Parathyroid adenoma (tissue), 2 donors: ENCODE results near the gene SLC7A1.

Source experiments
- H2AFZ ChIP-seq: fragments of 300-600 bp; sonication (generic); one replicate; pipeline ENCODE4 v1.7.0; 2017; ENCODE audit warnings: antibody characterized with exemption, mild to moderate bottlenecking
- H3K27ac ChIP-seq: fragments of 300-600 bp; sonication (generic); one replicate; pipeline ENCODE4 v1.7.0; 2017
- H3K27me3 ChIP-seq: fragments of 300-600 bp; sonication (generic); one replicate; pipeline ENCODE4 v1.7.0; 2017; ENCODE audit warnings: low read length; ENCODE audit not compliant: control insufficient read depth, insufficient read depth
- H3K36me3 ChIP-seq: fragments of 300-600 bp; sonication (generic); one replicate; pipeline ENCODE4 v1.7.0; 2017; ENCODE audit warnings: low read length; ENCODE audit not compliant: control insufficient read depth, insufficient read depth
- H3K4me1 ChIP-seq: fragments of 300-600 bp; sonication (generic); one replicate; pipeline ENCODE4 v1.7.0; 2017; ENCODE audit warnings: control low read depth
- H3K4me2 ChIP-seq: fragments of 300-600 bp; sonication (generic); one replicate; pipeline ENCODE4 v1.7.0; 2017; ENCODE audit warnings: low read length
- H3K4me3 ChIP-seq: fragments of 300-600 bp; sonication (generic); one replicate; pipeline ENCODE4 v1.7.0; 2017; ENCODE audit warnings: low read depth, low read length
- H3K79me2 ChIP-seq: fragments of 300-600 bp; sonication (generic); one replicate; pipeline ENCODE4 v1.7.0; 2017; ENCODE audit warnings: control low read depth
- H3K9ac ChIP-seq: fragments of 300-600 bp; sonication (generic); one replicate; pipeline ENCODE4 v1.7.0; 2017; ENCODE audit warnings: mild to moderate bottlenecking
- H3K9me3 ChIP-seq: fragments of 300-600 bp; sonication (generic); one replicate; pipeline ENCODE4 v1.7.0; 2017; ENCODE audit warnings: low read length; ENCODE audit not compliant: control insufficient read depth
- TF ChIP-seq, protein P1 (sequence below): fragments of 300-600 bp; sonication (generic); IDR thresholded peaks from one replicate; pipeline ENCODE4 v1.7.0; 2017; ENCODE audit warnings: antibody characterized with exemption, mild to moderate bottlenecking
- donor health status: primary hyperparathyroidism.

Gene SLC7A1

DNA sequence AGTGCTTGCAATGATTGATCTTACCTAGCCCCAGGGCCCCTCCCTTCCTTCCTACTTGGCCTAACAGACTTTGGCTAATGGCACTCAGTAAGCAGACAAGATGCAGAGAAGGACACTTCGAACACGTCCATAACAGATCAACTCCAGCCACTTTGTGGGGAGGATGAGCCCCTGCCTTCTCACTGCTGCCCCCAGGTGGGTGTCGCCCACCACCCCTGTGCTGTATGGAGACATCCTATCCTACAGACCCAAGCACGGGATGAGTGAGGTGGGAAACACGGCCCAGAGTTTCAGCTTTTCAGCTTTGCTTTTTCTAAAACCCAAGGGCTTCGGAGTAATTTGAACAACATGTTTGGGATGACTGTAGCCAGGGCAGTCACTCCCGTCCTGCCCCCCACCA is 5.5 kb downstream of the SLC7A1 start:
- Histone ChIP-seq H3K79me2 (no peaks in the 10 kb centered on the region), H3K4me1 (no peaks in the 10 kb centered on the region), H3K9me3 (no peaks in the 10 kb centered on the region), H3K36me3 (no peaks in the 10 kb centered on the region), H3K4me3 (no peak overlapping the region), H3K4me2 (no peak overlapping the region), H3K9ac (no peak overlapping the region), H3K27me3 (no peaks in the 10 kb centered on the region), H3K27ac (no peak overlapping the region), H2AFZ (no peak overlapping the region)
- TF ChIP-seq, protein P1, sequence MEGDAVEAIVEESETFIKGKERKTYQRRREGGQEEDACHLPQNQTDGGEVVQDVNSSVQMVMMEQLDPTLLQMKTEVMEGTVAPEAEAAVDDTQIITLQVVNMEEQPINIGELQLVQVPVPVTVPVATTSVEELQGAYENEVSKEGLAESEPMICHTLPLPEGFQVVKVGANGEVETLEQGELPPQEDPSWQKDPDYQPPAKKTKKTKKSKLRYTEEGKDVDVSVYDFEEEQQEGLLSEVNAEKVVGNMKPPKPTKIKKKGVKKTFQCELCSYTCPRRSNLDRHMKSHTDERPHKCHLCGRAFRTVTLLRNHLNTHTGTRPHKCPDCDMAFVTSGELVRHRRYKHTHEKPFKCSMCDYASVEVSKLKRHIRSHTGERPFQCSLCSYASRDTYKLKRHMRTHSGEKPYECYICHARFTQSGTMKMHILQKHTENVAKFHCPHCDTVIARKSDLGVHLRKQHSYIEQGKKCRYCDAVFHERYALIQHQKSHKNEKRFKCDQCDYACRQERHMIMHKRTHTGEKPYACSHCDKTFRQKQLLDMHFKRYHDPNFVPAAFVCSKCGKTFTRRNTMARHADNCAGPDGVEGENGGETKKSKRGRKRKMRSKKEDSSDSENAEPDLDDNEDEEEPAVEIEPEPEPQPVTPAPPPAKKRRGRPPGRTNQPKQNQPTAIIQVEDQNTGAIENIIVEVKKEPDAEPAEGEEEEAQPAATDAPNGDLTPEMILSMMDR = no peak

DNA sequence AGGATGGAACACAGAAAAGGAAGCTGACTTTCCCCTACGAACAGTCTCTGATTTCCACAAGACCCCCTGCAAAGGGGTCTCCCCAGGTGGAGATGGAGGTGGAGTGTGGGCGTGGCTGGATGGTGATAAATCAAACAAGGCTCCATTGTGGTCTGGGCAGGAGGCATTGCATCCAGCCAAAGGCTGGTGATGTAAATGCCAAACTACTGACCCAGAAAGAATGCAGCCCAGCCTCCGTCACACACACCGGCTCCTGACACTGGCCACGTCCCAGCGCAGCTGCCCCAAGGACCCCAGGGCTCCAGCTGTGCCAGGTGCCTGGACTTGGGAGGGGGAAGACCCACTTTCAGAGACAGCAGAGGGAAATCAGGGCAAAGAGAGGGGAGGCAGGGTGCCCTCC is 6.3 kb downstream of the SLC7A1 start:
- Histone ChIP-seq H3K27ac (no peak overlapping the region), H3K36me3 (no peaks in the 10 kb centered on the region), H3K4me3 (no peak overlapping the region), H3K79me2 (no peaks in the 10 kb centered on the region), H2AFZ (no peak overlapping the region), H3K9me3 (no peaks in the 10 kb centered on the region), H3K27me3 (no peaks in the 10 kb centered on the region), H3K4me1 (no peaks in the 10 kb centered on the region), H3K9ac (no peak overlapping the region), H3K4me2 (no peak overlapping the region)
- TF ChIP-seq, protein P1 = no peak

DNA sequence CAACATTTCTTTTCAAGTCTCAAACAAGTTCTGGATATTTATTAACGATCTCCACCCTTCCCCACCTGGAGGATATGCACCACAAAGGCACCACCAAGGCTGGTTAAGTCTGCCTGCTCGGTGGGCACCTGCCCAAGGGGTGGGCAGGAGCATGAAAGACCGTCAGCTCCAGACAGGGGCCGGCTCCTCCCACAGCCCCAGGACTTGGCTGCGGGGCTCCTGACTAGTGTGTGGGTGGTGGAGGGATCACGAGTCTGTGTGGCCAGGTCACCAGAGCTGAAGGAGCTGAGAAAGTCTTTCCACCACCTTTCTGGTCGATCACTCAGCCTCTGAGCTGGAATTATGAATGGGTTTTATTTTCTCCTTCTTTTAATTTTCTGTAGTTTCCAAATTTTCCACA is 7.8 kb downstream of the SLC7A1 start:
- H3K9ac ChIP-seq = no peak overlapping the region
- no peak overlapping the region for H2AFZ ChIP-seq
- no peaks in the 10 kb centered on the region for H3K36me3 ChIP-seq
- no peaks in the 10 kb centered on the region for H3K4me1 ChIP-seq
- no peaks in the 10 kb centered on the region for H3K27me3 ChIP-seq
- H3K4me3 ChIP-seq = no peak overlapping the region
- no peak overlapping the region for H3K4me2 ChIP-seq
- TF ChIP-seq, protein P1 = no peak
- H3K9me3 ChIP-seq = no peaks in the 10 kb centered on the region
- H3K27ac ChIP-seq = no peak overlapping the region
- H3K79me2 ChIP-seq = no peaks in the 10 kb centered on the region

DNA sequence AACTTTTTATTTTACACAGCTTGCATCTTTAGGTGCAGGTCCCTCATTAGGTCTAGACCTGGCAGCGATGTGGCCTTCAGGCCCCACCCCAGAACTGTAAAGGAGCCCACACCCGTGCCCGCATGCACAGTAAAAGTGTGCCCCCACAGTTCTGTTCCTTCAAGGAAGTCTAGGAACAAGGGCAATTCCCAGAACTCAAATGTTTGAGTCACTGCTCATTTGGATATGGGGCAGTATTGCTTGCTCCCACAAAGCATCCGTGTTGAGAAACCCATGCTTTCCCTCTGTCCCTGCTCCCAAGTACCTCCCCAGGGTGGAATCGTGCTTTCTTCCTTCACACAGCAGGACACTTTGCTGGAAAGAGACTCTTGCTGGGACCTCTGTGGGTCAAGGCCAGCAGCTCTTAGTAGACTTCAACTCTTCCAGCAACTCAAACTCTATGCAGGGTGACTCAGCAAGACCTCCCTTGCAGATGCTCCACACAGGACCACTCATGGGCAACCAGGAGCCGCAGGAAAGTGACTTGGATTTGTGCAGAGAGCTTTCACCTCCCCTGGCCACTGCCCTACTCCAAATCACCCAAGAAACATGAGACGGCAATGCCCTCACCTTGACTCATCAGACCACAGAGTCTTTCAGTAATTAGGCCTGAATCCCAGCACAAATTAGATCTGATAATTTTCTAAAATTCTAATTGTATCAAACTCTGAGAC is 12.3 kb downstream of the SLC7A1 start:
- Histone ChIP-seq H3K4me3 (no peak overlapping the region), H3K4me2 (no peak overlapping the region), H3K27me3 (no peaks in the 10 kb centered on the region), H3K36me3 (no peaks in the 10 kb centered on the region), H3K9ac (no peak overlapping the region), H3K79me2 (no peaks in the 10 kb centered on the region), H3K27ac (no peak overlapping the region), H3K4me1 (no peaks in the 10 kb centered on the region), H2AFZ (no peak overlapping the region), H3K9me3 (no peaks in the 10 kb centered on the region)
- TF ChIP-seq, protein P1 = no peak

DNA sequence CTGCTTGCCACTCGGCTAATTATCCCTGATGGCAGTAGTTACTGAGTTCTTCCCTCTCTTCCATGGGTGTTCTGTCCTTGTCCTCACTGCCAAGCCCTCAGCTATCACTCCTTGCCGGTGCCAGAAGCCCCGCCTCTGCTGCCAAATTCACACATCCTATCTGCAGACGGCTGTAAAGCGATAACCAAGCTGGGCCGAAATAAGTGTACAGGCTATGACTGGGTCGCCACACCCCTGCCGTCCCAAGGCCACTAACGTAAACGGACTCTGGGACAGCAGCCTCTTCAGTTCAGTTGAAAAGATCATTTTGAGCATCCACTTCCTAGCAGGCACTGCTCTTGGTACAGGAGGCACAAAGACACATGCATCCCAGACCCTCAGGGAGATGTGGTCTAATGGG is 13.3 kb downstream of the SLC7A1 start:
- Histone ChIP-seq H3K27me3 (no peaks in the 10 kb centered on the region), H3K36me3 (no peaks in the 10 kb centered on the region), H3K4me3 (no peak overlapping the region), H3K9ac (no peak overlapping the region), H2AFZ (no peak overlapping the region), H3K9me3 (no peaks in the 10 kb centered on the region), H3K79me2 (no peaks in the 10 kb centered on the region), H3K4me2 (no peak overlapping the region), H3K27ac (no peak overlapping the region), H3K4me1 (no peaks in the 10 kb centered on the region)
- TF ChIP-seq, protein P1 = no peak
